Suprapubic skin (tissue), 3 donors: Measurements from ENCODE around the gene ADD2.

Source experiments
- CTCF ChIP-seq, 2 donors: fragments of 200-600 bp in 1 of 2; fragments of 450-650 bp in 1 of 2; sonication (generic) in 1 of 2; IDR thresholded peaks; one replicate each; pipeline ENCODE4 v1.5.1; 2016 to 2019; ENCODE audit warnings: antibody characterized with exemption in 2 of 2, mild to moderate bottlenecking in 1 of 2, moderate library complexity in 1 of 2
- EP300 ChIP-seq: sonication (generic); formaldehyde crosslinking; IDR thresholded peaks from one replicate; pipeline ENCODE4 v1.6.1; 2017; ENCODE audit warnings: antibody characterized with exemption
- POLR2A ChIP-seq, 2 donors: fragments of 450-650 bp; IDR thresholded peaks; one replicate each; pipeline ENCODE4 v1.6.1; 2017; ENCODE audit warnings: antibody characterized with exemption in 2 of 2, mild to moderate bottlenecking in 2 of 2, moderate library complexity in 2 of 2

- TF ChIP-seq POLR2A (IDR thresholded peaks at IDR 0.05) (no peak), CTCF (IDR thresholded peaks at IDR 0.05) (no peak), EP300 (no peak)
Observed at GRCh38 chr2:70697603-70698383, 70.2 kb downstream of the ADD2 start.
